NCI-H2029 (cell line): ENCODE measurements around the gene KARS1.
"Not testable (repeated sequence)": the region's sequence is repeated elsewhere in the genome, so short reads cannot be mapped to it uniquely, and the experiment has no call there.

Experiments used
- DNase-seq: peaks from one replicate; lab custom pipeline; 2025; lab: John Stamatoyannopoulos, UW

Gene KARS1

DNA sequence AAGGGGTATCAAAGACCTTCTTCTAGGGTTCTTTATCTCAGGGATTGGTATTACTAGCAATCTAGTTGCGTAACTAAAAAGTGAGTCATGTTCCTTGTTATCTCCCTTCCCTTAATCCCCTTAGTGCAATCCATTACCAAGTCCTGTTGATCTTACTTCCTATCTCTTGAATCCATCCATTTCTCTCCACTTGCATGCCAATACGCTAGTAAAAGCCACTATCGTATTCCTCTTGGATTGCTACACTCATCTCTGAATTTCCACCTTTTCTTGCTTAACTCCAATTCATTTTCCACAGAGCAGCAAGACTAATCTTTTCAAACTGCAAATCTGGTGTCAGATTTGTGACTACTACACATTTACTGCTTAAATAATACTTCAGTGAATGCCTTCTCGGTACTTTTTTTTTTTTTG, 22.5 kb downstream of the KARS1 start:
- no peak for DNase-seq

DNA sequence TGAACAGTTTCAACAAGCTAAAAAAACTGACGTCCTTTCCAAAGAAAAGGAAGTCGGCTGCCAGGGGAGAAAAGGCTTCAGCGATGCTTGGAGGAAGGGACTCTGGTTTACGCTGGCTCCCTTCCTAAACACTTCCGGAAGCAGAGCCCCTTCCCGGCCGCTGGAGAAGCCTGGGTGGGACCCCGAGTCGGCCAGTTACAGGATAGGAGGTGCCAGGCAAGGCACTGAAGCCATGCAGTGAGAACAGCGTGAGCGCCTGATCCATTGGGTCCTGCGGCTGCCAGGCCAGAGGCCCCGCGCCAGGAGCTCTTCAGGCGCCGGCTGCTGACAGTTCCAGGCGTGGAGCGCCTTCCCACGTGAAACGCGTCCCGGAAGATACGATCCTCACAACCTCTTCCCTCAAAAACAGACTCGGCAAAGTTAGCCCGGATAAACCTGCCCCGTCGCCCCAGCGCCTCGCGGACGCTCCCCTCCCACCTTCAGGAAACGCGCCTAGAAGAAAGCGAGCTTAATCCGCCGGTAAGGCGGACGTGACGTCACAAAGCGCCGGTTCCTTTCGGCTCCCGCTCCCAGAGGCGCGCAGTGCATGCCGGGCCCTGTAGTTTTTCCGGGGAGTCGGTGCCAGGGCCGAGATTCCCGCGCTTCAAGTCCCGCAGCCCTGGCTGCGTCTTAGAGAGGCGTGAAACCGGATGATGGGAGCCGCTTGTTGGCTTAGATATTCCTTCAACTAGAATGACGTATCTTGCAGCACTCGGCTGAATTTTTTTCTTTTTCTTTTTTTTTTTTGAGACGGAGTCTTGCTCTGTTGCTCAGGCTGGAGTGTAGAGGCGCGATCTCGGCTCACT, 24.5 kb downstream of the KARS1 start, which contains the start of gene ADAT1:
ADAT1 (minus strand) TSS at position 521 of the 845 bp plus-strand sequence. CDS start 2,482 bp downstream, outside the sequence.
- peak; percentile 91 for DNase-seq

DNA sequence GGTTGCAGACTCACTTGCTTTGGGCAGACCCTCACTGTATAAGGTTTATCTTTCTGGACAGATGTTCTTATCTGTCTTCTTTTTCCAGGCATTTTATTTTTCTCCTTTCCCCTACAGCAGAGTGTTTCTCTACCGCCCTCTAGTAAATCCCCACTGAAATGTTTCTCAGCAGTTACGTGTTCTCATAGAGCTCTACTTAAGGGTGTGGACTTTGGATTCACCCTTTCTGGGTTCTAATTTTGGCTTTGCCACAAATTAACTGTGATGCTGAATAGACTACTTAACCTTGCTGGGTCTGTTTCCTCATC, 26.3 kb downstream of the KARS1 start:
- DNase-seq: no peak

DNA sequence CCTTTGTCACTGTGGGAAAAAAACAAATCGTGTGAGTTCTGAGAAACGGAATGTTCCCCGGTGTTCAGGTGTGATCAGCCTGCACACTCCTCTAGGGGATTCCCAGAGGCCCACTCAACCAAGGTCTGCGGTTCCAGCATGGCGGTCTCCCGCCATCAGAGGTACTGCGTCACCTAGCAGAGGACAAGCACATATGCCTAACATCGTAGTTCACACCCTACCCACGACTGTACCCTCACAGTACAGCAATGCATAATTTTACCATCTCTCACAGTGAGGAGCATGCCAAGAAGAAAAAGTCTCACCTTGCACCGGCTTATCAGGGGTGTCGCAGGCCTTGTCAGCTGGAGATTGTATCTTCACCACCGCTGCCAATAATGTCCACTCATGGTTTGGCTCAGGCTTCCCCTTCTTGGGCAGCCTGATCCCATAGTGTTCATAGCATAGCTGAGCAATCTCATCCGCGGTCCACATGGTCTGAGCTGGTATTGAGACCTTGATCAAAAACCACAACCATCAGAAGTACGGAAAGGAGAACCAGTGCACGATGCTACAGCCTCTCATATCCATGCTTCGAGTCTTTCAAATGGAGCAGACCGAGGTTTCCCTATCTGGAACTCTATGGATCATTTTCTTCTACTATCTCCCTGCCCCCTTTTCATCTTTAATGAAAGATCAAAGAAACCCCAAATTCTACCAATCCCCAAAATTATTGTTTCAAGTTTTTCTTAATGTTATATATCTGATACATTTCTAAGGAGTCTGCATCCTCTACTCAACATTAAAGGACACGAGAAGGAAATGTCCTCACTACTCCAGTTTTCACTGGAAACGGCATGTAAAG, 26.9 kb downstream of the KARS1 start:
- DNase-seq: no peak

DNA sequence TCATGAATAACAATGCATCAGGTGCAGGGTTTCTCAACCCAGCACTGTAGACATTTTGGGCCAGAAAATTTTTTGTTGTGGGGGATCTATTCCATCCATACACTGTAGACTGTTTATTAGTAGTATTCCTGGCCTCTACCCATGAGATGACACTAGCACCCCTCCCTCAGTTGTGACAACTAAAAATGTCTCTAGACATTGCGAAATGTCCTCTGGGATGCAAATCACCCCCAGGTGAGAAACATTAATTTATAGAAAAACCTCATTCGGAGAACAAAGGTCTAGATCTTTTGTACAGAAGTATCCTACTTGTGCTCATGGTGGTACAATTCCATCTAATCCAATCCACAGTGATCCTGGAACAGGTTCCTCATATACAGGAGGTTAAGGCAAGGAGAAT, 28.7 kb downstream of the KARS1 start:
- no peak for DNase-seq

DNA sequence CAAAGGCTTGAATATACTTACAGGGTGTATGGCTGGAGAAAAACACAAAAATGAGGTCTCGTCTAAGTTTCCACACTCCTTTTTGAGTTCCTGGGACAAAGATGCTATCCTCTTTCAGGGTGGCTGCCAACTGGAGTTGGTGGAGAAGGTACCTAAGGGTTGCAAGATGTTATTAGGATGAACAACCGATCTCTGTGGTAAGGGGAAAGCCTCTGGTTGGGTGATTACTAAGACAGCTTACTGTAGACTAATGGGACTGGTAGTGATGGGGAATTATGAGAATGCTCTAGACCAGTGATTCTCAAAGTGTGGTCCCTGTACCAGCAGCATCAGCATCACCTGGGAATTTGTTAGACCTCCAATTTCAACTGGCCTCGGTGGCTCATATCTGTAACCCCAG, 30.3 kb downstream of the KARS1 start:
- no peak for DNase-seq

DNA sequence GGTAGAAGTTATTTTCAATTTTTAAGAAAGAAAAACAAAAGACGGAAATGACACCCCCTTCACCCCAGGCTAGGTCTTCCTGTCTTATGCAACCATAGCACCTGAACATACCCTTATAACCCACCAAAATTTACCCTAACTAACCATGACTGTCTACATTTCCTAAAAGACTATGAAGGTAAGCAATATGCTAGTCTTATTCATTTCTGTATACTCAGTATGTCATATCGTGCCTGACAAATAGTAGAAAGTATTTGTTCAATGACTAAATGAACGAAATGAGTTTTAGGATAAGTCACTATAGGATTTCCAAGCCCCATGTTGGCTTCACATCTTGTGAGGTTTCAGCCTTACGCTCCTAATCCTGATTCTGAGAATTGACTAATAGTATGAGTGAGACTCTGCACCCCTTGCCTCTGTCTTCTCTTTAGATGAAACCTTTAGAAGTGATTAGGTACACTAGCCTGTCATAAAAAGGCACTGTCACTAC, 30.9 kb downstream of the KARS1 start:
- DNase-seq: no peak

DNA sequence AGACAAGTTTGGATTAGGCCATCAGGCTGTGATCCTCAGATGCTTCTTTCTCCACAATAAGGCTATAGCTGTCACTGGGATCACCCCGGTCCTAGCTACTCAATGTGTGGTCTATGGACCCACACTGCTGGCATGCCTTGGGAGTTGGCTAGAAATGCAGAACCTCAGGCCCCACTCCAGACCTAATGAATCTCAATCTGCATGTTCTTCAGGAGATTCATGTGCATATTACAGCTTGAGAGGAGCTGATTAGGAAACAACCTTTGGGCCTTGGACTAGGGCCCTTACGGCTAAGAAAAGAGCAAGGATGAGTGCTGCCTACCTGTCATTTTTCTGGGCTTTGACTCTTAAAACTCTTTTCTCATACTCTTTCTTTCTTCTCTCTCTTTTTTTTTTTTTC, 31.8 kb downstream of the KARS1 start:
- DNase-seq: no peak

DNA sequence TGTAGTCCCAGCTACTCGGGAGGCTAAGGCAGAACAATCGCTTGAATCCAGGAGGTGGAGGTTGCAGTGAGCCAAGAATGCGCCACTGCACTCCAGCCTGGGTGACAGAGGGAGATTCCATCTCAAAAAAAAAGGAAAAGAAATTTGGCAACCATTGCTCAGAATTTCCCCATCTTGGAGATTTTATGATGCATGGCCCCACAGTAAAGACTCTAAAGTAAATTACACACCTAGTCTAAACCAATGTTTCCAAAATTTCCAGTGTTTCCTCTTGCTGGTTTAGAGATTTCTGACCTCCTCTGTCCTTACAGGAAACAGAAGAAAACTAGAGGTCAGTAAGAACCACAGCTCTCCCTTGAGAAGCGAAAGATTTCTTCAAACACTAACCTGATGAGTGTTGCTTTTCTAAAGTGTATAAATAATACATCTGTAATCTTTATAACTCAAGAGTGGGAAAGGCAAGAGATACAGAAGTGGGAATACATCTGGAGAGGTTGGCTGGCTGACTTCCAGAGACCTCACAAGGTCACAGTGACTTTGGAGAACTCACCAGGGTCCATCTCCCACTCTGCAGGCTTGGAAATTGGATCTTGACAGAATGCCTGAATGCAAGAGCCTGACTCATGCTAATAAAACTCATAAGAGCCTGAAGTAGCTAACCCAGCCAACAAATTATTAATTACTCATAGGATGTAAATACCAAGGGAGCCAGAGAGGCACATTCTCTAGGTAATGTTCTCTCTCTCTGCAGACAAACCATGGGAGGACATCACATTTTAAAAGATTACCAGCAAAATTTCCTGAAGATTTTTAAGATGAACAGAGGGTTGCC, 33.2 kb downstream of the KARS1 start:
- DNase-seq: no peak

DNA sequence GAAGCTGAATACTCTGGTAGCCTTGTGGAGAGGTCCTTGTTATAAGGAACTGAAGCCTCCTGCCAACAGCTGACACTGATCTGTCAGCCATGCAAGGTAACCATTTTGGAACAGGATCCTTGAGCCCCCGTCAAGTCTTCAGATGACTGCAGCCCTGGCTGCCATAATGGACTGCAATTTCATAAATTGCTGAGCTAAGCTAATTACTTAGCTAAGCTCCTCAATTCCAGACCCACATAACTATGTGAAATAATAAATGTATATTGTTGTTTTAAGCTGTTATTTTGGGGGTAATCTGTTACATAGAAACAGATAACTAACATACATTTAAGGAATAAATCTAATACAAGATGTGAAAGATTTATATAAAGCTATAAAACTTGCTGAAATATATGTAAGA, 41.0 kb downstream of the KARS1 start:
- DNase-seq: no peak

DNA sequence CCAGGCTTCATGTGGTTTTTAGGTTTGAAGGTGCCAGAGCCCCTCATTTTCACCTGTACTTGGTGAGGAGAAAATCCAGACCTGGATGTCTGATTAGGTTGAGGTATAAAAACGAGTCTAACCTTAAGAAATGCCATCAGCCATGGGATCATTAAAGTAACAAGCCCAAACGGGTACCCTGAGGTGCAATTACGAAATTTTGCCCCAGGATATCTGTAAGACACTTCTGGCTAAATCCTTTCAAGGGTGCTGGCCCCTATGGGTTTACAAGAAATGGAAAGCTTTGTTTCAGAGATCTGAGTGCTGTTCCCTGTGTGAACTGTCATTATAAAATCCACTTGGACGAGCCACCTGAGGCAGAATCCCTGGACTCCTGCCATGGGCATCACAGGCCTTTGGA, 44.2 kb downstream of the KARS1 start:
- no peak for DNase-seq

DNA sequence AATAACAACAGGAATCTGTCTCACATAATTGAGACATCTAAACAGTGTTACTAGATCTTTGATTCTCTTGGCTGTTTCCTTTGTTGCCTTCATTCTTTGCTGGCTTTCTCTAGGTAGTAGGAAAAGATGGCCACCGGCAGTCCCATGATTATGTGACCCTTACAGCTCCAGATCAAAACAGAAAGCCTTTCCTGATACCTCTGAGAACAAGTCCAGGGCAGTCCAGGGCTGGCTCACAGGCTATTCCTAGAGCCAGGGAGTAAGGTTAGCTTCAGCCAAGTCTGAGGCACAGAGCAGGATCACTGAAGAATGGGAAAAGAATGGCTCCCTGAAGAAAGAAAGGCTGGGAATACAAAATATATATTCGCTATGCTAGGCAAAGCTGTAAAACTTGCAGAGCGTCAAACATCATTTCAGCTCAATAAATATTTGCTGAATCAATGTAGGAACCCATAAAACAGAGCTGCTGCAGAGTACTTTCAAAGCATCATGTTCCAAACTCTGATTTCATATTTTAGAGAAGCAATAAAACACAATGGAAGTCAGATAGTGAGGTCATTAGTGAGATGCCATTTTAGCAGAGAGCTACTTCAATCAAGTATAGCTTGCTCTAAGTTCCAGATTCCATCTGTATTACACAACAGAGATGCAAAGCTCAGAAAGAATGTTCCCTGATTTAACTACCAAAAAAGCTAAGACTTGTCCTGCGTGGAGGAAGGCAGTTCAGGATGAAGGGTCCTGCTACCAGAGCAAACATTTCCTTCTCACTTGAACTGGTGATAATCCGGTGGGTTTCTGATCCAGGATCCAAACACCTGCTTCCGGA, 47.8 kb downstream of the KARS1 start:
- DNase-seq: no peak

DNA sequence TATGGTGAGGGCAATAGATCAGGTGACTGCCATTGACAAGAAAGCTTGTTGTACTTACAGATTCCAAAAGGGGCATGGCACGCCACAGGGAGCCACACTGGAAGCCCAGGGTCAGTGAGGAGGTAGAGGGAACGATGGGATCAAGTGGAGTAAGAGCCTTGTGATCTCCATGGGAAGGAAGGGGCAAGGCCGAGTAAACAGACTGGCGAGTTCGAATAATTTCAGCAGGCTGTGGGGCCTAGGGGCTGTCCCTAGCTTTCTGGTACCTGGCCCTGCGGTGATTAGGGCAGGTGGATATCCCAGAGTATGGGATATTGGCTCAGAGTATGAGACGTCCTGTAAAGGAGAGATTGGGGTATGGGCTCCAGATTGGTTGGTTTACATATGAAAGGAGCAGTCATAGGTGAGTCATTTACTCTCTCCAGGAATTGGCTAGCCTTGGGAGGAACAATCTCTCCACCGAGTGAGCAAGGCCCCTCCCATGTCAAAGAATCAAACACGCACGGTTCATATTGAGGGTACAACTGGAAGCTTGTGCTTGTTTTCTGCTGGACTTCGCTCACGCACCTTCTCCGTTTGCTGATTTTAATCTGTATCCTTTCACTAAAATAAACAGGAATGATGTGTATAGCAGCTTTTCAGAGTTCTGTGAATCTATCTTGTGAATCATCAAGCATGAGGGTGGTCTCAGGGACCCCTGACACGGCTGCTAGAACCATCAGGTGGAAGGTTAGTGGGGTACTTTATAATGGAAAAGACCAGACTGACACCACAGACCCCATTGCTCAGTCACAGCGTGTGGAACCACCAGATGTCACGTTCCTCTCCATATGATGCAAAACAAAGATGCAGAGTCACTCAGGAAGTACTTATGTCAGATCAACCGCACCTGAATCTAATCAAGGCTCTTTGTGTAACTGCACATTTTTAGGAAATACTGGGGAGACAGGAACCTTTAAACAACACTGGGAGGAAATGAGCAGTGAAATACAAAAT, 53.3 kb downstream of the KARS1 start:
- no peak for DNase-seq

DNA sequence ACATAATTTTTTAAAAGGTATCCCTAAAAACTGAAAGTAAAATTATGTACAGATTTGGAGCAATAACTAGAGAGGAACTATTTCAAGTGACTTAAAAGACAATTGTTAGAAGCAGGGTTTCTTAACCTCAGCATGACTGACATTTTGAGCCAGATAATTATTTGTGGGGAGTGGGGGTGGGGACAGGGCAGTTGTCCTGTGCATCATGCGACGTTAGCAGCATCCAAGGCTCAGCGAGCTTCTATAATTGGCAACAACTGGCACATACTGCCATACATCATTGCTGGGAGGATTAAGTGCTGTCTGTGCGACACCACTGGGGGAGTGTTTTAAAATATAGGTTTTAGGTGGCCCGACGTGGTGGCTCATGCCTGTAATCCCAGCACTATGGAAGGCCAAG, 54.2 kb downstream of the KARS1 start:
- no peak for DNase-seq

DNA sequence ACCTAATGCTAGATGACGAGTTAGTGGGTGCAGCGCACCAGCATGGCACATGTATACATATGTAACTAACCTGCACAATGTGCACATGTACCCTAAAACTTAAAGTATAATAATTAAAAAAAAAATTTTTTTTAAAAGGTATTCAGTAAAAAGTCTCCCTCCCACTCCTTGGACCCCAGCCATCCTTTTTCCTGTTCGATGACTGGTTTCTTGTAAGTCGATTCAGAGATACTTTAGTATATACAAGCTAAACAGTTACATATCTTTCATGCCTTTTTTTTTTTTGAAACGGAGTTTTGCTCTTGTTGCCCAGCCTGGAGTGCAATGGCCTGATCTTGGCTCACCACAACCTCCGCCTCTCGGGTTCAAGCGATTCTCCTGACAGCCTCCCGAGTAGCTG, 55.5 kb downstream of the KARS1 start:
- DNase-seq: not testable (repeated sequence)

DNA sequence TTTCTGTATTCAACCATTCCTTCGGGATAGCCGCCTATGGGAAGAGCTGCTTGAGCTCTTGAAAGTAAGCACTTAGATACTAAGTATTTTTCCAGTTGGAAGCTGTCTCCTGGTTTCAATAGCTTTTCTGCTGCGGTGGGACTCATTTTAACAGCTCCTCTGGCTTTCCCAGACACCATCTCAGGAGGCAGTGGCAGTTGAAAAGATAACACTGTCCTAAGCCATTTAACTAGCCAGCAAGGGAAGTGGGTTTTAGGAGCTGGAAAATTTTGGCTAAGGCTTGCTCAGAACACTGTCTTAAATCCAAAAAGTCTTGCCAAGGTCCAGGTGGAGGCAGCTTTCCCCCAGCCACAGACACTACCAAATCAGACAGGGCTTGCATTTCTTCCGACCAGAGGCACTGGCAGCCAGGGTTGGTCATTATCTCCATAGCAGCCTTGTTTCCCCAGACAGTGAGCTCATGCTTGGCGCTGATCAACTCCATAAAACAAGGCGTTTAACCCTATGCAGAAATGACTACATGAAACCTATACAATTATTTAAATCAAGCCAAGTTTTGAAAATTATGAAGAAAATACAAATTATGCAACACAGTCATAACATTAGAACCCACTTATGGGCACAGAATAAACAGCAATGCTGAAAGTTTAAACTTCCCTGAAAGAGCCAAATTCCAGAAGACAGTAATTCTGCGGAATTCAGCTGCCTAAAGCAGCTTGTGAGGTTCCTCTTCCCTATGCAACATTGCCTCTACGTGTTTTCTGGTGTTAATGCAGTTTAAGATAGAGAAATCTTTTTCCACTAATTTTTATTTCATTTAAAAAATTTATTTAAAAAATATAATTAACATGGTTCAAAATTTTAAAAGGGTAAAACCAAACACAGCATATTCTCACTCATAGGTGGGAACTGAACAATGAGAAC, 56.3 kb downstream of the KARS1 start:
- no peak for DNase-seq

DNA sequence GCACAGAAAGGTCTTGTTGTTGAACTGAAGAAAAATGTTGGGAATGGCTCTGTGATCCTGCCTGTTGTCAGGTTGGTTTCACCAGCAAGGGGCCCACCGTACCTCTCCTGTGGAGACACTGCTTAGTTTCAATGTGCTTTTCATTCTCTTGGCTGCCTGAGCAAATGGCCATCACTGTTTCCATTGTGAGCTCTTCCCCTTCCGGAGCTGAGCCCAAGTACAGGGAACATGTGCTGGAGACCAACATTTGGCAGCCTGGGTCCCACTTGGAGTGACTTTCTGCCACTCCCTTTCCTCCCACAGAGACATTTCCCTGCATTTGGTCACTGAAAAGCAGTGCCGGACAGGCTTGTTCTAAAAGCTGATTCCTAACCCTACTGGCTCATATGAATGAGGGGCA, 58.2 kb downstream of the KARS1 start:
- no peak for DNase-seq

DNA sequence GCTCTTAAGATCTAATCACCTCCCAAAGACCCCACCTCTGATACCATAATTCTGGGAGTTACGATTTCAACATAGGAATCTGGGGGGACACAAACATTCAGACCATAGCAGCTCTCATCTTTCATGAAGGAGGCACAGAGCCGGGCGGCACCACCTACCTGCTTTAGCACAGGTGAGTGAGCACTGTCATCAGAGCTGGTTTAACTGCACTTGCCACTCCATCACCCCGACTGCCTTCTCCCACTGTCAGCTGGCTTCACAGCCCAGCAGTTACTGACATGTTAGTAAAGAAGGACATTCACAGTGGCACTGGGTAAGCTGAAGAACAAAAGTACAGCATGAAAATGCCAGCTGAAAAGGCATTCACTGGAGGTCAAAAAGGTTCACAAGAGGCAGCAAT, 58.7 kb downstream of the KARS1 start:
- DNase-seq: no peak

DNA sequence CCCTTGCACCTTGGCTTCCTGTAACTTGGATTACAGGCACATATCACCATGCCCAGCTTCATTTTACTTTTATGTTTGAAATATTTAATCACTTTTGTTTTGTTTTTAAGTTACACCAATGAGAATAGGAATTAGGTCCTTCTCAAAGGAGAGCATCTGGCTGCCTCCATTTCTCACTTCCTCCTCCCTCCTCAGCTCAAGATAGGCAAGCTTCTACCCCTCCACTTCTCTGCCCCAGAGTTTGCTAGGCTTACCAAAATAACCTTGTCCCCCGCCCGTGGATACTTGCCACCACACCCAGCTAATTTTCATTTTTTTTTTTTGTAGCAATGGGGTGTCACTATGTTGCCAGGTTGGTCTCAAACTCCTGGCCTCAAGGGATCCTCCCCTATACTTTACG, 63.4 kb downstream of the KARS1 start:
- no peak for DNase-seq
